T-helper 17 cell (primary cell): Measurements from ENCODE around the gene C3AR1. TPM values are rescaled to one million over a fixed set of nuclear protein-coding genes. Genes with fewer than 3 reads are reported as not detected.
A peak's percentile ranks its signal among the peaks of the same experiment; 100 is the strongest.

Experiments used
- ATAC-seq: fragments of 150-1000 bp; cut with Tn5 transposase; 2 replicates; pipeline ENCODE4 v1.10.0; 2021; ENCODE audit warnings: mild to moderate bottlenecking, moderate library complexity
- DNase-seq, 3 donors: peaks; one replicate each; pipeline versions ENCODE4 v3.0.0 to v3.0.0-alpha.2; 2020 to 2021
- H3K9me3 ChIP-seq: one replicate; pipeline ENCODE4 v1.7.0; 2013; ENCODE audit warnings: low read length, mild to moderate bottlenecking; ENCODE audit not compliant: control insufficient read depth, poor library complexity, severe bottlenecking
- H3K27ac Mint-ChIP-seq: one replicate; pipeline ENCODE4 v1.8.0; 2022; ENCODE audit warnings: mild to moderate bottlenecking, moderate library complexity, mixed read lengths
- H3K27me3 Mint-ChIP-seq: one replicate; pipeline ENCODE4 v1.8.0; 2022; ENCODE audit warnings: mixed read lengths
- H3K36me3 Mint-ChIP-seq: one replicate; pipeline ENCODE4 v1.8.0; 2022; ENCODE audit warnings: low read depth, mixed read lengths
- H3K4me1 Mint-ChIP-seq: one replicate; pipeline ENCODE4 v1.8.0; 2022; ENCODE audit warnings: mild to moderate bottlenecking, mixed read lengths
- H3K4me3 Mint-ChIP-seq: one replicate; pipeline ENCODE4 v1.8.0; 2022; ENCODE audit warnings: mild to moderate bottlenecking, moderate library complexity, mixed read lengths
- total RNA-seq, 4 donors: library from RNA in 2 of 4; stranded (reverse) in 2 of 4; gene quantifications; one replicate each; pipeline ENCODE4 v1.2.3 and lab custom pipeline; 2022 to 2026

Gene C3AR1
- total RNA-seq, 2 donors from 2014 or later = 3.1 to 3.9 TPM

DNA sequence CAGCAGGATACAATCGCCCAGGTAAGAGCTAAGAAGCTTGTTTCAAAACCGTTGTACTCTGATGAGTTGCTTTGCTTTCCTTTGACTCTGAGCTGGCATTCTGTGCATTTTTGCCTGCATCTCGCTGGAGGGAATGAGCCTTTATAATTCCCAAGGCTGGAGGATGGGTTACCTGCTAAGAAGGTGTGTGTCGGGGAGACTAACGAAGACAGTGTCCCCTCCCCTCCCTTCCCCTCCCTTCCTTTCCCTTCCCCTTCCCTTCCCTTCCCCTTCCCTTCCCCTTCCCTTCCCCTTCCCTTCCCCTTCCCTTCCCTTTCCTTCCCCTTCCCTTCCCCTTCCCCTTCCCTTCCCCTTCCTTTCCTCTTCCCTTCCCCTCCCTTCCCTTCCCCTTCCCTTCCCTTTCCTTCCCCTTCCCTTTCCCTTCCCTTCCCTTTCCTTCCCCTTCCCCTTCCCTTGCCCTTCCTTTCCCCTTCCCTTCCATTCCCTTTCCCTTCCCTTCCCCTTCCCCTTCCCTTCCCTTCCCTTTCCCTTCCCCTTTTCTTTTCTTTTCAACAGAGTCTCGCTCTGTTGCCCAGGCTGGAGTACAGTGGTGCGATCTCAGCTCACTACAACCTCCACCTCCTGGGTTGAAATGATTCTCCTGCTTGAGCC, 15.4 kb downstream of the C3AR1 start:
- Mint-ChIP-seq H3K4me3 (no peak overlapping the region), H3K4me1 (no peaks in the 10 kb centered on the region), H3K27me3 (no peaks in the 10 kb centered on the region), H3K27ac (peak overlapping the region; percentile 61), H3K36me3 (peaks cover 12% of the 10 kb centered on the region)
- no peaks in the 10 kb centered on the region for H3K9me3 ChIP-seq
- DNase-seq (no peak), ATAC-seq (no peak)

DNA sequence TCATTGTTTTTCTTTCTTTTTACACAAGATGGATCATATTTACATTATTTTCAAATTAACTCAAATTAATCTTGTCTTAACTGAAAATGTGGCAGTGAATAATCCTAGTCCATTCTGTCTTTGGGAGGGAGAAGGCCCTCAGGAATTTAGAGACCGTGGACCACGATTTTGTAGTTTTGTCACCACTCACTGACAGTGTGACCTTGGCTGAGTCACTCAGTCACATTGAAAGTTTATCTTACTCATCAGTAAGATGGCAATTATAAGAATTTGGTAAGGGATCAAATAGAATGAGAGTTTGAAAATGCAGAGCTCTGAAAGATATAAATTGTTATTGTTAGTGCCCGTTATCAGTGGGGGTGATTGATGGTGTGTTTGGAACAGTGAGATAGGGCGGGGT, 17.3 kb downstream of the C3AR1 start:
- Mint-ChIP-seq H3K27ac (peak overlapping the region; percentile 61), H3K4me3 (no peak overlapping the region), H3K36me3 (peaks cover 15% of the 10 kb centered on the region), H3K4me1 (peaks cover 2% of the 10 kb centered on the region), H3K27me3 (no peaks in the 10 kb centered on the region)
- no peak for DNase-seq
- H3K9me3 ChIP-seq = no peaks in the 10 kb centered on the region
- no peak for ATAC-seq

GRCh38 chr12:8047842-8048241, 18.3 kb downstream of the C3AR1 start:
- Mint-ChIP-seq H3K4me3 (no peak overlapping the region), H3K27ac (no peak overlapping the region), H3K36me3 (peaks cover 12% of the 10 kb centered on the region), H3K4me1 (peaks cover 3% of the 10 kb centered on the region), H3K27me3 (no peaks in the 10 kb centered on the region)
- H3K9me3 ChIP-seq = no peaks in the 10 kb centered on the region
- DNase-seq (no peak), ATAC-seq (no peak)

- H3K27me3 Mint-ChIP-seq = no peaks in the 10 kb centered on the region
- ATAC-seq = peak; percentile 91
- peak; percentile 67 to 75 (median 69) for DNase-seq
- H3K9me3 ChIP-seq = no peaks in the 10 kb centered on the region
- H3K4me1 Mint-ChIP-seq = peaks cover 3% of the 10 kb centered on the region
- peak overlapping the region; percentile 27 for H3K27ac Mint-ChIP-seq
- no peak overlapping the region for H3K4me3 Mint-ChIP-seq
- peaks cover 12% of the 10 kb centered on the region for H3K36me3 Mint-ChIP-seq
These were observed 19.9 kb downstream of the C3AR1 start for GRCh38 chr12:8045952-8046944.

DNA sequence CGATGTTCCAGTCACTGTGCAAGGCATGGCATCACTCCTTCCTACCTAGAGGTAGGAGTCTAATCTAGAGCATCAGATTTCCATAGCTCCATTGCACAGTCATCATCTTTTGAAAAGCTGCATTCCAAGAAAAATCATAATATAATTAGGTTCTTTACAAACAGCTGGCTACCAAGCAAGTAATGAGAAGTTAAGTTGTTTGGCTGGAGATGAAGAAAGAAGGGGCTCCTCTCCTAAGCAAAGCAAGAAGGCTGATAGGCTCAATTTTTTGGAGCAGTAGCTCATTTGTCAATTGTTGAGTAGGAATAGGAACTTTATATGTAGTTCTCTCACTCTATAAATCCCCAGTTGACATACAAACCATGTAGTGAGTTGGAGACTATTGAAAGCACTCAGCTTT, 25.4 kb downstream of the C3AR1 start:
- H3K4me3 Mint-ChIP-seq = no peak overlapping the region
- H3K27me3 Mint-ChIP-seq = no peaks in the 10 kb centered on the region
- no peak for ATAC-seq
- peaks cover 40% of the 10 kb centered on the region for H3K4me1 Mint-ChIP-seq
- no peaks in the 10 kb centered on the region for H3K9me3 ChIP-seq
- peaks cover 9% of the 10 kb centered on the region for H3K36me3 Mint-ChIP-seq
- no peak for DNase-seq
- H3K27ac Mint-ChIP-seq = no peak overlapping the region

- no peaks in the 10 kb centered on the region for H3K9me3 ChIP-seq
- Mint-ChIP-seq H3K4me3 (peak overlapping the region; percentile 95), H3K27ac (peak overlapping the region; percentile 91), H3K27me3 (no peaks in the 10 kb centered on the region), H3K36me3 (peaks cover 3% of the 10 kb centered on the region), H3K4me1 (peaks cover 57% of the 10 kb centered on the region)
- ATAC-seq (peak; percentile 68), DNase-seq (no peak)
These were observed 27.5 kb downstream of the C3AR1 start for GRCh38 chr12:8038659-8039114.

DNA sequence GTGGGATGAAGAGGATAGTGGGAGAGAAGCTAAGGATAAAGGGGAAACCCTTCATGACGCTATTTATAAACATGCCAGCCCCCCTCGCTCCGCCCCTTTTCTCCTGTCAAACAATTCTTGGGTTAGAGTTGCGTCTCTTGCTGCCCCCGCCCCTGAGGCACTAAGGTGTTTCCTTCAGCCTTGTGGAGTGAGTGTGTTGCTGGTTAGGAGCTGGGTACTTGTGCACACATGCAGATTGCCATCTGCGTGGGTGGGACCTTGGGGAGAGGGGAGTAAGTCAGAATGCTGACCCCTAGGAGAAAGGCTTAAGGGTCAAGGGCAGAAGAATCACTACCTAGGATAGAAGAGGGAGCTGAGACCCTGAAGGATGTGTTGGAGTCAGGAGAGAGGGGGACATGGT, 28.2 kb downstream of the C3AR1 start:
- Mint-ChIP-seq H3K4me3 (peak overlapping the region; percentile 95), H3K36me3 (peaks cover 4% of the 10 kb centered on the region), H3K27ac (peak overlapping the region; percentile 91), H3K27me3 (no peaks in the 10 kb centered on the region), H3K4me1 (peaks cover 59% of the 10 kb centered on the region)
- DNase-seq = no peak
- no peak for ATAC-seq
- no peaks in the 10 kb centered on the region for H3K9me3 ChIP-seq

- H3K4me1 Mint-ChIP-seq = peaks cover 60% of the 10 kb centered on the region
- ATAC-seq (no peak), DNase-seq (no peak)
- H3K4me3 Mint-ChIP-seq = peak overlapping the region; percentile 95
- H3K27ac Mint-ChIP-seq = peak overlapping the region; percentile 91
- no peaks in the 10 kb centered on the region for H3K27me3 Mint-ChIP-seq
- peaks cover 4% of the 10 kb centered on the region for H3K36me3 Mint-ChIP-seq
- no peaks in the 10 kb centered on the region for H3K9me3 ChIP-seq
These were observed 29.0 kb downstream of the C3AR1 start for GRCh38 chr12:8037046-8037663.

- DNase-seq = no peak
- peak overlapping the region; percentile 94 for H3K4me3 Mint-ChIP-seq
- peak overlapping the region; percentile 91 for H3K27ac Mint-ChIP-seq
- no peaks in the 10 kb centered on the region for H3K27me3 Mint-ChIP-seq
- no peak for ATAC-seq
- H3K36me3 Mint-ChIP-seq = peaks cover 4% of the 10 kb centered on the region
- peaks cover 64% of the 10 kb centered on the region for H3K4me1 Mint-ChIP-seq
- no peaks in the 10 kb centered on the region for H3K9me3 ChIP-seq
These were observed 29.8 kb downstream of the C3AR1 start for GRCh38 chr12:8036346-8036745.

DNA sequence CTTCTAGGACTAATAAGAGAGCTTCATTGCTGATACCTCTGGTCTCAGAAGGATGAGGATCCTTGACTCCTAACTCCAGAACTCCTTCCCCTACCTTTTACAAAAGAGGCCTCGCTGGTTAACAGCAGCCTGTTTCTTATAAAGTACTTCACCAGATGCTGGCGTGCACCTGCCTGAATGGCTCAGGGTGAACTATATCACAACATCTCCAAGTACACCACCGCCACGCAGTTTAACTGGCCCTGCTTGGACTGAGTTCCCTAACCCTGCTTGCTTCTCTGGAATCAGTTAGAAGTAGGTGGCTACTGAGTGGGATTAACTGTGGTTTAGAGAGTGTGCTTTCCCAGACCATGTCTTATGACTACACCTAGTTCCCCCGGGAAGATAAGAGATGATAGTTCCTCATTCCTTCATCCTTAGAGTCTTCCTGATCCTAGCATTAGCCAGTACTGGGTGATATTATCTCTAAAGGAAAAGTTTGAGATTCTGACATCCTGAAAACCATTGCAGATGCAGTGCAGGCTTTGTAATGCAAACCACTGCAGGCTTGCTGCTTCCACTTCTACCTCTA, 30.6 kb downstream of the C3AR1 start:
- peak overlapping the region; percentile 94 for H3K4me3 Mint-ChIP-seq
- H3K9me3 ChIP-seq = no peaks in the 10 kb centered on the region
- H3K27me3 Mint-ChIP-seq = no peaks in the 10 kb centered on the region
- ATAC-seq (no peak), DNase-seq (no peak)
- peaks cover 4% of the 10 kb centered on the region for H3K36me3 Mint-ChIP-seq
- peaks cover 64% of the 10 kb centered on the region for H3K4me1 Mint-ChIP-seq
- H3K27ac Mint-ChIP-seq = peak overlapping the region; percentile 91

GRCh38 chr12:8034802-8035201, 31.4 kb downstream of the C3AR1 start:
- DNase-seq = no peak
- Mint-ChIP-seq H3K27ac (peak overlapping the region; percentile 91), H3K27me3 (no peaks in the 10 kb centered on the region), H3K4me1 (peaks cover 63% of the 10 kb centered on the region), H3K36me3 (peaks cover 4% of the 10 kb centered on the region), H3K4me3 (peak overlapping the region; percentile 94)
- no peaks in the 10 kb centered on the region for H3K9me3 ChIP-seq
- ATAC-seq = no peak

DNA sequence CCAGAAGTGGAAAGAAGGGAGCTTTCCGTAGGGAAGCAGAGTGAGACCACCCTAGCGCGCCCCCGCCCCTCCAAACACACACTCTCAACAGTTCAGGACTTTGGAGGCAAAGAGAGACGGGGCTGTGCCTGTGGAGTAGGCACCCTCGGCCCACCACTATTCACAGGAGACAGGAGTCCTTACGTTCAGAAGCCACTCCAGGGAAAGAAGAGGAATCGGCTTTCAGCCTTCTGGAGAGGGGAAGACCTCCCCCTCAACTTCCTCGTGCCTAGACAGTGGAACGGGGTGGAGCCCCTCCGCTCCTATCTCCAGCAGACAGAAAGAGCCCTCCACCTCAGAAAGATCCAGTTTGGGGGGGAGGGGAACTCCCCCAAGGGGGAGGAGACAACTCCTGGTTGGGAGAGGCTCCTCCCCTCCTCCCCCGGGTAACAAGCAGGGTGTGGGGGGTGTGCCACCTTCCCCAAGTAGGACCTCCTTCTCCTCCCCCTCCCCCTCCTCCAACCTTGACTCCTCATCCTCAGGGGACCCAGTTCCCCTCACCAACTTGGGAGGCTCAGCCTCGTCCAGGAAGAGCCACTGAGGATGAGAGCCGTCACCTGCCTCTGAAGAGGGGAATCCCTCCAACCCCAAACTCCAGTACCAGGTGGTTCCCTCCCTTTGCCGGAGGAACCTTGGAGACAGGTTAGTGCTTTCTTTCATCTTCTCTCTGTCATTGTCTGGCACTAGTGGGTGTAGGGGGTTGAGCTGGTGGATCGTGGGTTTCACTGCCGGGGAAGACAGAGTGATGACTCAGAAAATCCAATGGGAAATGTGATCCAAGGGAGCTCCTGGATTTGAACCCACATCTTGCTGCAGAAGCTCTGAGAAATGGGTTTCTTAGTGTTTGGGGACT, 32.8 kb downstream of the C3AR1 start:
- Mint-ChIP-seq H3K4me1 (peaks cover 52% of the 10 kb centered on the region), H3K27me3 (no peaks in the 10 kb centered on the region), H3K4me3 (peak overlapping the region; percentile 94), H3K27ac (peak overlapping the region; percentile 91), H3K36me3 (peaks cover 2% of the 10 kb centered on the region)
- no peaks in the 10 kb centered on the region for H3K9me3 ChIP-seq
- DNase-seq (peak in 2 of 3 donors; percentile 31 to 52), ATAC-seq (peak; percentile 35)
